GM19328 (cell line): Measurements from ENCODE around the gene KIF19.
"Not testable (repeated sequence)": the region's sequence is repeated elsewhere in the genome, so short reads cannot be mapped to it uniquely, and the experiment has no call there.

Experiments
- ATAC-seq: cut with Tn5 transposase; IDR thresholded peaks from one replicate; pipeline ENCODE4 v1.9.1; 2021; ENCODE audit warnings: mild to moderate bottlenecking, moderate library complexity; ENCODE audit not compliant: unreplicated experiment

Gene KIF19

GRCh38 chr17:74387365-74388218, 61.6 kb downstream of the KIF19 start:
- ATAC-seq, result no peak

- ATAC-seq, result no peak
These were observed 63.2 kb downstream of the KIF19 start for GRCh38 chr17:74389084-74389753.

- no peak for ATAC-seq
These were observed 64.1 kb downstream of the KIF19 start for GRCh38 chr17:74389937-74390679.

- ATAC-seq, result no peak
These were observed 64.9 kb downstream of the KIF19 start for GRCh38 chr17:74390680-74391653.

- ATAC-seq, result no peak
These were observed 65.7 kb downstream of the KIF19 start for GRCh38 chr17:74391771-74392170.

GRCh38 chr17:74392848-74393247, 66.8 kb downstream of the KIF19 start:
- ATAC-seq, result no peak

- no peak for ATAC-seq
These were observed 67.4 kb downstream of the KIF19 start for GRCh38 chr17:74393346-74393942.

GRCh38 chr17:74394275-74394950, 68.4 kb downstream of the KIF19 start:
- no peak for ATAC-seq

- ATAC-seq, result no peak
These were observed 69.0 kb downstream of the KIF19 start for GRCh38 chr17:74394977-74395376.

GRCh38 chr17:74396567-74396966, 70.5 kb downstream of the KIF19 start:
- ATAC-seq, result no peak

- ATAC-seq, result no peak
These were observed 76.0 kb downstream of the KIF19 start for GRCh38 chr17:74402048-74402447.

- ATAC-seq, result no peak
These were observed 77.6 kb downstream of the KIF19 start for GRCh38 chr17:74403512-74404137.

GRCh38 chr17:74404218-74404617, 78.2 kb downstream of the KIF19 start:
- no peak for ATAC-seq

GRCh38 chr17:74404789-74405188, 78.8 kb downstream of the KIF19 start:
- ATAC-seq, result no peak

- ATAC-seq, result not testable (repeated sequence)
These were observed 79.3 kb downstream of the KIF19 start for GRCh38 chr17:74405311-74405710.
